ENCODE data around the gene PDXP.

Gene PDXP

DNA sequence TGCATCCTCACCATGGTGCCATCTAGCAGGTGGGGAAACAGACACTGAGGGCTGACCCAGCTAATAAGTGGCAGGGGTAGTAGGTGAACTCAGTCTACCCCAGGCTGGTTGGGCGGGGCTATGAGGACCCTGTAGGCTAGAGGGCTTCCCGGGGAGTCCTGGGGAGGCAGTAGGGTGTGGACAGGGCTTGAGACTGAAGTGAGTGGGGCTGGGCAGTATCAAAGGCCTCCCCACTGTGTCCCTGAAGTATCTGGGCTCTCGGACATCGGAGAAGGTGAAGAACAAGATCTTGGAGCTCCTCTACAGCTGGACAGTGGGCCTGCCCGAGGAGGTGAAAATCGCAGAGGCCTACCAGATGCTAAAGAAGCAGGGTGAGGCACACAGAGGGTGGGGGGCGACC lies 38.5 kb upstream of the PDXP start:
- TF ChIP-seq PPARA (CRISPR knock-in tag; IDR thresholded peaks at IDR 0.05; ENCODE audit: borderline replicate concordance), result no peak
- no peak for TF ChIP-seq CSDC2 (CRISPR knock-in tag; IDR thresholded peaks at IDR 0.05)
- TF ChIP-seq RARB (CRISPR knock-in tag; IDR thresholded peaks at IDR 0.05), result no peak
- no peak for TF ChIP-seq SNAI2 (CRISPR knock-in tag; IDR thresholded peaks at IDR 0.05)
- TF ChIP-seq ZNF565 (CRISPR knock-in tag; conservative IDR thresholded peaks at IDR 0.05; ENCODE audit: low read depth), result no peak
- TF ChIP-seq TCF4 (CRISPR knock-in tag; IDR thresholded peaks at IDR 0.05; ENCODE audit: borderline replicate concordance), result no peak
- TF ChIP-seq, protein P1, sequence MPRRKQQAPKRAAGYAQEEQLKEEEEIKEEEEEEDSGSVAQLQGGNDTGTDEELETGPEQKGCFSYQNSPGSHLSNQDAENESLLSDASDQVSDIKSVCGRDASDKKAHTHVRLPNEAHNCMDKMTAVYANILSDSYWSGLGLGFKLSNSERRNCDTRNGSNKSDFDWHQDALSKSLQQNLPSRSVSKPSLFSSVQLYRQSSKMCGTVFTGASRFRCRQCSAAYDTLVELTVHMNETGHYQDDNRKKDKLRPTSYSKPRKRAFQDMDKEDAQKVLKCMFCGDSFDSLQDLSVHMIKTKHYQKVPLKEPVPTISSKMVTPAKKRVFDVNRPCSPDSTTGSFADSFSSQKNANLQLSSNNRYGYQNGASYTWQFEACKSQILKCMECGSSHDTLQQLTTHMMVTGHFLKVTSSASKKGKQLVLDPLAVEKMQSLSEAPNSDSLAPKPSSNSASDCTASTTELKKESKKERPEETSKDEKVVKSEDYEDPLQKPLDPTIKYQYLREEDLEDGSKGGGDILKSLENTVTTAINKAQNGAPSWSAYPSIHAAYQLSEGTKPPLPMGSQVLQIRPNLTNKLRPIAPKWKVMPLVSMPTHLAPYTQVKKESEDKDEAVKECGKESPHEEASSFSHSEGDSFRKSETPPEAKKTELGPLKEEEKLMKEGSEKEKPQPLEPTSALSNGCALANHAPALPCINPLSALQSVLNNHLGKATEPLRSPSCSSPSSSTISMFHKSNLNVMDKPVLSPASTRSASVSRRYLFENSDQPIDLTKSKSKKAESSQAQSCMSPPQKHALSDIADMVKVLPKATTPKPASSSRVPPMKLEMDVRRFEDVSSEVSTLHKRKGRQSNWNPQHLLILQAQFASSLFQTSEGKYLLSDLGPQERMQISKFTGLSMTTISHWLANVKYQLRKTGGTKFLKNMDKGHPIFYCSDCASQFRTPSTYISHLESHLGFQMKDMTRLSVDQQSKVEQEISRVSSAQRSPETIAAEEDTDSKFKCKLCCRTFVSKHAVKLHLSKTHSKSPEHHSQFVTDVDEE (CRISPR knock-in tag; IDR thresholded peaks at IDR 0.05), result no peak
- TF ChIP-seq ZFP30 (CRISPR knock-in tag; IDR thresholded peaks at IDR 0.05), result no peak
- TF ChIP-seq, protein P2, sequence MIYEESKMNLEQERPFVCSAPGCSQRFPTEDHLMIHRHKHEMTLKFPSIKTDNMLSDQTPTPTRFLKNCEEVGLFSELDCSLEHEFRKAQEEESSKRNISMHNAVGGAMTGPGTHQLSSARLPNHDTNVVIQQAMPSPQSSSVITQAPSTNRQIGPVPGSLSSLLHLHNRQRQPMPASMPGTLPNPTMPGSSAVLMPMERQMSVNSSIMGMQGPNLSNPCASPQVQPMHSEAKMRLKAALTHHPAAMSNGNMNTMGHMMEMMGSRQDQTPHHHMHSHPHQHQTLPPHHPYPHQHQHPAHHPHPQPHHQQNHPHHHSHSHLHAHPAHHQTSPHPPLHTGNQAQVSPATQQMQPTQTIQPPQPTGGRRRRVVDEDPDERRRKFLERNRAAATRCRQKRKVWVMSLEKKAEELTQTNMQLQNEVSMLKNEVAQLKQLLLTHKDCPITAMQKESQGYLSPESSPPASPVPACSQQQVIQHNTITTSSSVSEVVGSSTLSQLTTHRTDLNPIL (CRISPR knock-in tag; IDR thresholded peaks at IDR 0.05; ENCODE audit: low read depth), result no peak
- TF ChIP-seq, protein P3, sequence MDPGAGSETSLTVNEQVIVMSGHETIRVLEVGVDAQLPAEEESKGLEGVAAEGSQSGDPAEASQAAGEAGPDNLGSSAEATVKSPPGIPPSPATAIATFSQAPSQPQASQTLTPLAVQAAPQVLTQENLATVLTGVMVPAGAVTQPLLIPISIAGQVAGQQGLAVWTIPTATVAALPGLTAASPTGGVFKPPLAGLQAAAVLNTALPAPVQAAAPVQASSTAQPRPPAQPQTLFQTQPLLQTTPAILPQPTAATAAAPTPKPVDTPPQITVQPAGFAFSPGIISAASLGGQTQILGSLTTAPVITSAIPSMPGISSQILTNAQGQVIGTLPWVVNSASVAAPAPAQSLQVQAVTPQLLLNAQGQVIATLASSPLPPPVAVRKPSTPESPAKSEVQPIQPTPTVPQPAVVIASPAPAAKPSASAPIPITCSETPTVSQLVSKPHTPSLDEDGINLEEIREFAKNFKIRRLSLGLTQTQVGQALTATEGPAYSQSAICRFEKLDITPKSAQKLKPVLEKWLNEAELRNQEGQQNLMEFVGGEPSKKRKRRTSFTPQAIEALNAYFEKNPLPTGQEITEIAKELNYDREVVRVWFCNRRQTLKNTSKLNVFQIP (CRISPR knock-in tag; IDR thresholded peaks at IDR 0.05; ENCODE audit: borderline replicate concordance, low read depth), result no peak
- no peak for ATAC-seq

DNA sequence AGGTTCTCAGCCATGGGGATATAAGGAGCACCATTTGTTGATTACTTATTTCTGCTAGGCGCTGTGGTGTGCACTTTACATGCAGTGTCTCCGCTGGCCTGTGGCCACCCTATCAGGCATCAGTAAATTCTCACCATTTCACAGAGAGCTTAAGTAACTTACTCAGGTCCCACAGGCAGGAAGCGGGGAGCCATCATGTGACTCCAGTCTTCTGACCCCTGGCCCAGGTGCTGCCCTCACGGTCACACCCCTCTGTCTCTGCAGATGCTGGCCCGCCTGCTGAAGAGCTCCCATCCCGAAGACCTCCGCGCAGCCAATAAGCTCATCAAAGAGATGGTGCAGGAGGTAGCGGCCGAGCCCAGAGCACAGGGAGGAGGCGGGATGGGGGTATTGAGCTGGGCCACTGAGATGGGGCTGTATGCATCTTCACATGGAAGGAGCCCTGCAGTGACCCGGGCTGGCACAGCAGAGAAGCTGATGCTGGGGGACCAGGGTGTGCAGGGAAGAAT lies 37.1 kb upstream of the PDXP start:
- ATAC-seq, result no peak

DNA sequence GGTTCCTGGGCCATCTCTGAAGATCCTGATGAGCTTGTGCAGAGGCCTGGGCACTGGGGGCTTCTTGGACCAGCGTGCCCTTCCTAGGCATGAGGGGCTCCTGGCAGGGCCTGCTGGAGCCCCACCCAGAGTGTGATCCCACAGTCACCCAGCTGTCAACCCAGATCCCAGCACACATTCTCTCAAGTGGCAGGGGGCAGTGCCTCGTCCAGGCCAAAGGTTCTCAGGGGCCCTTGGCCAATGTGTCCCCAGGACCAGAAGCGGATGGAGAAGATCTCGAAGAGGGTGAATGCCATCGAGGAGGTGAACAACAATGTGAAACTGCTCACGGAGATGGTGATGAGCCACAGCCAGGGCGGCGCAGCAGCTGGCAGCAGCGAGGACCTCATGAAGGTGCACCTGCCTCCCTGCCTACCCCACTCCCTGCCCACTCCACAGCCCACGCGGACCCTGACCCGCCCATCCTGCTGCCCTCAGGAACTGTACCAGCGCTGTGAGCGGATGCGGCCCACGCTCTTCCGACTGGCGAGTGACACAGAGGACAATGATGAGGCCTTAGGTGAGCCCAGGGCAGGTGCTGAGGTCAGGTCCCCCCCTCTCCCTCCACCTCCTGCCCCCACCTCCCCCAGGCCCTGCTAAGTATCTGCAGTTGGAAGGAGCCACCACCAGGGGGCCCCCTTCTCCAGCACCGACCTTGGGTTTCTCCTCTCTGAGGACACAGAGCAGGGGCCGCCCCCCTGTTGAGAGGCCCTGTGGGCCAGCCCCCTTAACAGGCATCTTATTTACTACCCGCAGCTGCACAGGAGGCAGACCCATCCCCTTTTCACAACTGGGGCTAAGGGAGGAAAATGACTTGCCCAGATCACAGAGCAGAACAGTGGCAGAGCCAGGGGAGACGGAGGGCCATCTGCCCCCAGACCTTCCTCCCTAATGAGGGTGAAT lies 35.2 kb upstream of the PDXP start:
- ATAC-seq, result peak; percentile 87
- TF ChIP-seq TCF4 (CRISPR knock-in tag; IDR thresholded peaks at IDR 0.05; ENCODE audit: borderline replicate concordance) (no peak), ZNF565 (CRISPR knock-in tag; conservative IDR thresholded peaks at IDR 0.05; ENCODE audit: low read depth) (no peak), ARNTL (CRISPR knock-in tag; IDR thresholded peaks at IDR 0.05; ENCODE audit: borderline replicate concordance, low read depth) (no peak), ESRRG (CRISPR knock-in tag; IDR thresholded peaks at IDR 0.05) (no peak), GLIS3 (CRISPR knock-in tag; IDR thresholded peaks at IDR 0.05) (no peak), ZFP30 (CRISPR knock-in tag; IDR thresholded peaks at IDR 0.05) (no peak), SNAI2 (CRISPR knock-in tag; IDR thresholded peaks at IDR 0.05) (no peak), OSR1 (CRISPR knock-in tag; IDR thresholded peaks at IDR 0.05) (no peak), ZFP3 (CRISPR knock-in tag; IDR thresholded peaks at IDR 0.05) (no peak), ISL1 (CRISPR knock-in tag; IDR thresholded peaks at IDR 0.05) (no peak), CSDC2 (CRISPR knock-in tag; IDR thresholded peaks at IDR 0.05) (no peak)
- TF ChIP-seq, protein P1 (CRISPR knock-in tag; IDR thresholded peaks at IDR 0.05), result no peak
- TF ChIP-seq, protein P3 (CRISPR knock-in tag; IDR thresholded peaks at IDR 0.05; ENCODE audit: borderline replicate concordance, low read depth), result no peak

More for the DNA sequence above, 37.1 kb upstream of the PDXP start:
- TF ChIP-seq, protein P4, sequence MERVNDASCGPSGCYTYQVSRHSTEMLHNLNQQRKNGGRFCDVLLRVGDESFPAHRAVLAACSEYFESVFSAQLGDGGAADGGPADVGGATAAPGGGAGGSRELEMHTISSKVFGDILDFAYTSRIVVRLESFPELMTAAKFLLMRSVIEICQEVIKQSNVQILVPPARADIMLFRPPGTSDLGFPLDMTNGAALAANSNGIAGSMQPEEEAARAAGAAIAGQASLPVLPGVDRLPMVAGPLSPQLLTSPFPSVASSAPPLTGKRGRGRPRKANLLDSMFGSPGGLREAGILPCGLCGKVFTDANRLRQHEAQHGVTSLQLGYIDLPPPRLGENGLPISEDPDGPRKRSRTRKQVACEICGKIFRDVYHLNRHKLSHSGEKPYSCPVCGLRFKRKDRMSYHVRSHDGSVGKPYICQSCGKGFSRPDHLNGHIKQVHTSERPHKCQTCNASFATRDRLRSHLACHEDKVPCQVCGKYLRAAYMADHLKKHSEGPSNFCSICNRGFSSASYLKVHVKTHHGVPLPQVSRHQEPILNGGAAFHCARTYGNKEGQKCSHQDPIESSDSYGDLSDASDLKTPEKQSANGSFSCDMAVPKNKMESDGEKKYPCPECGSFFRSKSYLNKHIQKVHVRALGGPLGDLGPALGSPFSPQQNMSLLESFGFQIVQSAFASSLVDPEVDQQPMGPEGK (CRISPR knock-in tag; IDR thresholded peaks at IDR 0.05; ENCODE audit: borderline replicate concordance), result no peak
- TF ChIP-seq ISL1 (CRISPR knock-in tag; IDR thresholded peaks at IDR 0.05) (no peak), TCF4 (CRISPR knock-in tag; IDR thresholded peaks at IDR 0.05; ENCODE audit: borderline replicate concordance) (no peak), GLIS3 (CRISPR knock-in tag; IDR thresholded peaks at IDR 0.05) (no peak)
- TF ChIP-seq, protein P2 (CRISPR knock-in tag; IDR thresholded peaks at IDR 0.05; ENCODE audit: low read depth), result no peak
